Transverse colon (tissue), 4 donors: ENCODE results near the gene NELL2.

ENCODE experiments used
- EP300 ChIP-seq: sonication (generic); formaldehyde crosslinking; IDR thresholded peaks from one replicate; pipeline ENCODE4 v1.6.1; 2017; ENCODE audit warnings: antibody characterized with exemption, low read depth
- POLR2A ChIP-seq: fragments of 450-650 bp; IDR thresholded peaks from one replicate; pipeline ENCODE4 v1.6.1; 2016; ENCODE audit warnings: antibody characterized with exemption, mild to moderate bottlenecking, moderate library complexity
- POLR2AphosphoS5 ChIP-seq, 3 donors: sonication (generic); formaldehyde crosslinking; IDR thresholded peaks; one replicate each; pipeline ENCODE4 v1.6.1; 2016; ENCODE audit warnings: antibody characterized with exemption in 3 of 3
- TF ChIP-seq, protein P1 (sequence below), 5 experiments: fragments of 200-600 bp in 3 of 5; fragments of 450-650 bp in 2 of 5; sonication (generic) in 3 of 5; IDR thresholded peaks; 1 replicate in 2 of 5; 2 replicates in 3 of 5; pipeline ENCODE4 v1.5.1; 2016 to 2017; ENCODE audit warnings: antibody characterized with exemption in 5 of 5, inconsistent platforms in 3 of 5, mild to moderate bottlenecking in 2 of 5, moderate library complexity in 1 of 5

- TF ChIP-seq, protein P1, sequence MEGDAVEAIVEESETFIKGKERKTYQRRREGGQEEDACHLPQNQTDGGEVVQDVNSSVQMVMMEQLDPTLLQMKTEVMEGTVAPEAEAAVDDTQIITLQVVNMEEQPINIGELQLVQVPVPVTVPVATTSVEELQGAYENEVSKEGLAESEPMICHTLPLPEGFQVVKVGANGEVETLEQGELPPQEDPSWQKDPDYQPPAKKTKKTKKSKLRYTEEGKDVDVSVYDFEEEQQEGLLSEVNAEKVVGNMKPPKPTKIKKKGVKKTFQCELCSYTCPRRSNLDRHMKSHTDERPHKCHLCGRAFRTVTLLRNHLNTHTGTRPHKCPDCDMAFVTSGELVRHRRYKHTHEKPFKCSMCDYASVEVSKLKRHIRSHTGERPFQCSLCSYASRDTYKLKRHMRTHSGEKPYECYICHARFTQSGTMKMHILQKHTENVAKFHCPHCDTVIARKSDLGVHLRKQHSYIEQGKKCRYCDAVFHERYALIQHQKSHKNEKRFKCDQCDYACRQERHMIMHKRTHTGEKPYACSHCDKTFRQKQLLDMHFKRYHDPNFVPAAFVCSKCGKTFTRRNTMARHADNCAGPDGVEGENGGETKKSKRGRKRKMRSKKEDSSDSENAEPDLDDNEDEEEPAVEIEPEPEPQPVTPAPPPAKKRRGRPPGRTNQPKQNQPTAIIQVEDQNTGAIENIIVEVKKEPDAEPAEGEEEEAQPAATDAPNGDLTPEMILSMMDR (IDR thresholded peaks at IDR 0.05) = no peak
- TF ChIP-seq POLR2A = no peak
- TF ChIP-seq EP300 = no peak
- no peak for TF ChIP-seq POLR2AphosphoS5 (IDR thresholded peaks at IDR 0.05)
These were observed 72.0 kb downstream of the NELL2 start for GRCh38 chr12:44804068-44804467.
